Memory B cell (primary cell): Measurements from ENCODE around the gene LGALS12.
"Not testable (repeated sequence)": the region's sequence is repeated elsewhere in the genome, so short reads cannot be mapped to it uniquely, and the experiment has no call there.

Experiments
- ATAC-seq: fragments of 150-1000 bp; cut with Tn5 transposase; 2 replicates; pipeline ENCODE4 v1.10.0; 2021; ENCODE audit warnings: low read depth, mild to moderate bottlenecking, moderate library complexity
- DNase-seq, 2 donors: peaks; one replicate each; pipeline ENCODE4 v3.0.0; 2022; ENCODE audit warnings: low spot score in 2 of 2
- H3K27ac Mint-ChIP-seq: one replicate; pipeline ENCODE4 v1.8.0; 2022; ENCODE audit warnings: mild to moderate bottlenecking, moderate library complexity, mixed read lengths
- H3K27me3 Mint-ChIP-seq: one replicate; pipeline ENCODE4 v1.8.0; 2022; ENCODE audit warnings: mixed read lengths
- H3K36me3 Mint-ChIP-seq: one replicate; pipeline ENCODE4 v1.8.0; 2022; ENCODE audit warnings: mild to moderate bottlenecking, mixed read lengths
- H3K4me1 Mint-ChIP-seq: one replicate; pipeline ENCODE4 v1.8.0; 2022; ENCODE audit warnings: mixed read lengths
- H3K4me3 Mint-ChIP-seq: one replicate; pipeline ENCODE4 v1.8.0; 2022; ENCODE audit warnings: mild to moderate bottlenecking, moderate library complexity, mixed read lengths
- H3K9me3 Mint-ChIP-seq: one replicate; pipeline ENCODE4 v1.8.0; 2022; ENCODE audit warnings: mixed read lengths

LGALS12 gene

GRCh38 chr11:63532117-63532516 is 26.2 kb downstream of the LGALS12 start:
- Mint-ChIP-seq H3K36me3 (no peaks in the 10 kb centered on the region), H3K27ac (peak overlapping the region; percentile 43), H3K4me1 (peaks cover 26% of the 10 kb centered on the region), H3K4me3 (peak overlapping the region; percentile 37), H3K27me3 (no peaks in the 10 kb centered on the region), H3K9me3 (no peaks in the 10 kb centered on the region)
- no peak for ATAC-seq
- no peak for DNase-seq

- no peak overlapping the region for H3K4me3 Mint-ChIP-seq
- ATAC-seq (no peak), DNase-seq (no peak)
- no peaks in the 10 kb centered on the region for H3K27me3 Mint-ChIP-seq
- H3K36me3 Mint-ChIP-seq, result no peaks in the 10 kb centered on the region
- H3K27ac Mint-ChIP-seq, result no peak overlapping the region
- H3K9me3 Mint-ChIP-seq, result no peaks in the 10 kb centered on the region
- H3K4me1 Mint-ChIP-seq, result peaks cover 30% of the 10 kb centered on the region
These were observed 27.1 kb downstream of the LGALS12 start for GRCh38 chr11:63532799-63533475.

- Mint-ChIP-seq H3K27ac (no peak overlapping the region), H3K4me3 (no peak overlapping the region), H3K9me3 (no peaks in the 10 kb centered on the region)
These were observed 28.2 kb downstream of the LGALS12 start for GRCh38 chr11:63534076-63534475.

GRCh38 chr11:63534895-63535461 is 29.1 kb downstream of the LGALS12 start:
- ATAC-seq (peak; percentile 23), DNase-seq (no peak)
- H3K27ac Mint-ChIP-seq, result no peak overlapping the region
- H3K36me3 Mint-ChIP-seq, result peaks cover 3% of the 10 kb centered on the region
- peaks cover 35% of the 10 kb centered on the region for H3K4me1 Mint-ChIP-seq
- no peak overlapping the region for H3K4me3 Mint-ChIP-seq
- no peaks in the 10 kb centered on the region for H3K9me3 Mint-ChIP-seq
- no peaks in the 10 kb centered on the region for H3K27me3 Mint-ChIP-seq

More at GRCh38 chr11:63534076-63534475, 28.2 kb downstream of the LGALS12 start:
- ATAC-seq, result no peak
- Mint-ChIP-seq H3K27me3 (no peaks in the 10 kb centered on the region), H3K4me1 (peaks cover 35% of the 10 kb centered on the region), H3K36me3 (peaks cover 3% of the 10 kb centered on the region)
- no peak for DNase-seq

GRCh38 chr11:63535734-63536133 is 29.9 kb downstream of the LGALS12 start:
- H3K4me1 Mint-ChIP-seq, result peaks cover 35% of the 10 kb centered on the region
- H3K36me3 Mint-ChIP-seq, result peaks cover 3% of the 10 kb centered on the region
- DNase-seq (no peak), ATAC-seq (no peak)
- H3K27ac Mint-ChIP-seq, result peak overlapping the region; percentile 92
- no peaks in the 10 kb centered on the region for H3K27me3 Mint-ChIP-seq
- peak overlapping the region; percentile 88 for H3K4me3 Mint-ChIP-seq
- H3K9me3 Mint-ChIP-seq, result no peaks in the 10 kb centered on the region

GRCh38 chr11:63536669-63537292 is 30.9 kb downstream of the LGALS12 start, which contains the start of gene PLAAT4:
PLAAT4 (plus strand) TSS chr11:63536808; CDS start chr11:63536869, 61 bp downstream.
- peak within 1 kb of the TSS; percentile 92 for H3K27ac Mint-ChIP-seq
- DNase-seq (peak in 1 of 2 donors; percentile 32), ATAC-seq (peak; percentile 72)
- H3K27me3 Mint-ChIP-seq, result no peaks in the 10 kb centered on the region
- peak within 1 kb of the TSS; percentile 88 for H3K4me3 Mint-ChIP-seq
- H3K4me1 Mint-ChIP-seq, result peaks cover 29% of the 10 kb centered on the region
- H3K9me3 Mint-ChIP-seq, result no peaks in the 10 kb centered on the region
- H3K36me3 Mint-ChIP-seq, result peaks cover 3% of the 10 kb centered on the region

- Mint-ChIP-seq H3K27me3 (no peaks in the 10 kb centered on the region), H3K4me3 (peak overlapping the region; percentile 88), H3K27ac (peak overlapping the region; percentile 92), H3K36me3 (peaks cover 3% of the 10 kb centered on the region), H3K9me3 (no peaks in the 10 kb centered on the region), H3K4me1 (peaks cover 23% of the 10 kb centered on the region)
- ATAC-seq (peak; percentile 34), DNase-seq (no peak)
These were observed 31.6 kb downstream of the LGALS12 start for GRCh38 chr11:63537293-63538101.

- H3K36me3 Mint-ChIP-seq, DNase-seq, ATAC-seq, H3K27me3 Mint-ChIP-seq, H3K9me3 Mint-ChIP-seq, H3K4me3 Mint-ChIP-seq: not testable (repeated sequence)
- peaks cover 22% of the 10 kb centered on the region for H3K4me1 Mint-ChIP-seq
- peak overlapping the region; percentile 5 for H3K27ac Mint-ChIP-seq
These were observed 36.6 kb downstream of the LGALS12 start for GRCh38 chr11:63542506-63542905.

- H3K9me3 Mint-ChIP-seq, result no peaks in the 10 kb centered on the region
- H3K4me3 Mint-ChIP-seq, result no peak overlapping the region
- H3K27ac Mint-ChIP-seq, result peak overlapping the region; percentile 65
- ATAC-seq (peak; percentile 93), DNase-seq (no peak)
- no peaks in the 10 kb centered on the region for H3K27me3 Mint-ChIP-seq
- H3K4me1 Mint-ChIP-seq, result peaks cover 11% of the 10 kb centered on the region
- peaks cover 5% of the 10 kb centered on the region for H3K36me3 Mint-ChIP-seq
These were observed 37.8 kb downstream of the LGALS12 start for GRCh38 chr11:63543711-63544110.

GRCh38 chr11:63547061-63547460 is 41.2 kb downstream of the LGALS12 start:
- H3K4me1 Mint-ChIP-seq, result peaks cover 13% of the 10 kb centered on the region
- H3K4me3 Mint-ChIP-seq, result no peak overlapping the region
- no peak for ATAC-seq
- H3K9me3 Mint-ChIP-seq, result no peaks in the 10 kb centered on the region
- H3K27me3 Mint-ChIP-seq, result peaks cover 5% of the 10 kb centered on the region
- peaks cover 5% of the 10 kb centered on the region for H3K36me3 Mint-ChIP-seq
- no peak for DNase-seq
- H3K27ac Mint-ChIP-seq, result no peak overlapping the region

GRCh38 chr11:63548178-63548577 is 42.3 kb downstream of the LGALS12 start:
- Mint-ChIP-seq H3K27me3 (peaks cover 8% of the 10 kb centered on the region), H3K27ac (no peak overlapping the region), H3K9me3 (no peaks in the 10 kb centered on the region), H3K36me3 (peaks cover 6% of the 10 kb centered on the region), H3K4me3 (no peak overlapping the region), H3K4me1 (peaks cover 16% of the 10 kb centered on the region)
- ATAC-seq (no peak), DNase-seq (no peak)

GRCh38 chr11:63549411-63549810 is 43.5 kb downstream of the LGALS12 start:
- H3K4me3 Mint-ChIP-seq, result no peak overlapping the region
- no peak for ATAC-seq
- H3K4me1 Mint-ChIP-seq, result peaks cover 13% of the 10 kb centered on the region
- no peak overlapping the region for H3K27ac Mint-ChIP-seq
- H3K9me3 Mint-ChIP-seq, result no peaks in the 10 kb centered on the region
- H3K36me3 Mint-ChIP-seq, result peaks cover 6% of the 10 kb centered on the region
- DNase-seq, result no peak
- peaks cover 8% of the 10 kb centered on the region for H3K27me3 Mint-ChIP-seq

GRCh38 chr11:63550156-63550700 is 44.3 kb downstream of the LGALS12 start:
- not testable (repeated sequence) for ATAC-seq, H3K4me3 Mint-ChIP-seq, H3K27me3 Mint-ChIP-seq, H3K36me3 Mint-ChIP-seq, H3K27ac Mint-ChIP-seq, H3K9me3 Mint-ChIP-seq, DNase-seq
- H3K4me1 Mint-ChIP-seq, result peaks cover 13% of the 10 kb centered on the region
